Lung microvascular endothelial cell (primary cell): ENCODE measurements around the gene CAMKMT. TPM values are rescaled to one million over a fixed set of nuclear protein-coding genes. Genes with fewer than 3 reads are reported as not detected.

Source experiments
- DNase-seq, 2 donors: peaks; one replicate each; pipeline versions ENCODE4 v3.0.0 to v3.0.0-alpha.2; 2010; ENCODE audit warnings: low read depth in 2 of 2
- total RNA-seq: library from RNA; depleted of rRNA; stranded (reverse); fragments of >200 nt; gene quantifications from 2 replicates; pipeline ENCODE4 v1.2.1, GENCODE V29; 2014

Gene CAMKMT
- total RNA-seq, 1 donor from 2014 or later = 2.6 TPM

DNA sequence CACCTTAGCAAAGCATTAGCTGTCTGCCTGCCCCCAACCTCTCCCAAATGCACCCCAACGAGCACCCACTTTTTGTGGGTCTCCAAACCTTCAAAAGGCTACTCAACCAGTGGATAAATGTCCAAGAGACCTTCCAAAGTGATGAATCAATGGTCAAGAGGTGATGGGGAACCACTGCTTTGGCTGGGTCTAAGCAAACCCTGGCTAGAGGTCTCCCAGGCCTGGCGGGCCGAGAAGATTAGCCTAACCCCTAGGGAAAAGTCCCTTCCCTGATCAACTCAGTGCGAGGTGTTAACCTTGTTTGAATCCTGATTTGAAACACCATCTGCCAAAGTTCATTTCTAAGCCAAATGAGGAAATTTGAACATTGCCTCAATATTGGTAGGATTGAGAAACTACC, 435.0 kb downstream of the CAMKMT start:
- DNase-seq = no peak

DNA sequence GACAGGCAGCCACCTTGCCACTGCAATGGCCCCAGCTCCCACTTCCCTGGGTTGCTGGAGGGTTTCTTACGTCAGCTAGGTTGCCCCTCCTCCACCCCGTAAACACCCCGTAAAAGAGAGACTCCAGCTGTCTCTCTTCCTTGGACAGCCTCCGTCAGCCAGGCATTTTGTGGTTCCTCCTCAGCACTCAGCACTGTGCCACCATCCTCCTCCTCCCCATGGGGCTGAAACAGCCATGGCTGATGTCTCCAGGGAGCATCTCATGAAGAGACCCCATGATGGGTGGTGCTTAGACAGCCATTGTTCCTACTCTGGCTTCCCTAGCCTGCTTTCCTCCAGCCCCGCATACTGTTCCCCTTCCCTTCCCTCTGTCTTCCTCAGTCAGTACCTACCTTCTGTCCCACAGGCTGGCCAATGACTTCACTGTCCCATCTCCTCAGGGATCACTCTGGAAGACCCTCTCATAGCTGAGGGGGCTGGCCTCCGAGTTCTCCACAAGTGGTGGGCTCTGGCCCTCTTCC, 436.5 kb downstream of the CAMKMT start:
- no peak for DNase-seq

DNA sequence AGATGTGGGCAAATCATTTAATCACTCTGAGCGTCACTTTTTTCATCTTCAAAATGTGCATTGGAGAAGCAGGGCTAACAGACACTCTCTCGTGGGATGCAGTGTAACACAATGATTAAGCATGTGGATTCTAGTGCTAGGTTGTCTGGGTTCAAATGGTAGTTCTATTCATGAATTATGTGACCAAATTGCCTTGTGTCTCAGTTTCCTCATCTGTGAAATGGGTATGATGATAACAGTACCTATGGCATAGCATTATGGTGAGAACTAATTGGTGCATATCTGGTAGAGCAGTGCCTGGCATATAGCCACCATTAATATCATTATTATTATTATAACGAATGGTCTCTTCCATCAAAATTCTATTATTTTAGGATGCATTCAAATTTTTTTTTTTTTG, 437.4 kb downstream of the CAMKMT start:
- no peak for DNase-seq

DNA sequence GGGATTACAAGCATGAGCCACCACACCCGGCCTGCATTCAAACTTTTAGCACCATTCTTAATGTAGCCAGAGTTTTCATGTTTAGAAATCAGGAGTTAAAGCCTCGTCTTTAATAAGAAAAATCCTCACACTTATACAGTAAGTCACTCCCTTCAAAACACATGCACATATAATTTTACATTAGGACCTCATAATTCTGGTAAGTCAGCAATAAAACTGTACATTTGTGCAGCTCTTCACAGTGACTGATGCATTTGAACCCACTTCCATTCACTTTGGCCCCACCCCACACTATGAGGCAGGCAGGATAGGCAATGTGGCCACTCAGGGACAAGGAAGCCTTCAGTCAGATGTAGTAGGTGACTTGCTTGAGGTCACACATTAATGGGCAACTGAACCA, 438.0 kb downstream of the CAMKMT start:
- DNase-seq = no peak

DNA sequence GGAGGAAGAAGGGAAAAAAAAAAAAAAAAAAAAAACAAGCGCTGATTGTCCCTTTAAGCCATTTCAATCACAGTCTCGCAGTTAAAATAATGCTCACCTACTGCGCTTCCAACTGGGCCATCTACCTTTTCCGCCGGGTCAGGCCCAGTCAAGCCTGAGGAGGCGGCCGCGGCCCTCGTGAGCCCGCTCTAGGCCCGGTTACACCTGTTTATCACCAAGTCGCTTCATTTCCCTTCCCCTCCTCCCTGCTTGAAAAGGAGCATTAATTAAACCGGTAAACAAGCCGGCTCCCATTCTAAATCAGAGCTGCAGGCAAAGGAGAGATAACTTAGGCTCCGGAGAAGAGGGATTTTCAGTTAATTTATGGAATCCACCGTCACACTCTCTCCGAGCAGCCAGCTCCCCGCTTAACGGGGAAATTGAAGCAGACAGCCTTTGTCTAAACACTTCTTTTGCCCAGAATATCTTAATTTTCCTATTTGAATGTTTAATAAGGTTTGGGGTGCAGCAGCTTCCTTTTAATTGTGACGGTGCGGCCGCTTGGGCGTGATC, 439.6 kb downstream of the CAMKMT start:
- no peak for DNase-seq

DNA sequence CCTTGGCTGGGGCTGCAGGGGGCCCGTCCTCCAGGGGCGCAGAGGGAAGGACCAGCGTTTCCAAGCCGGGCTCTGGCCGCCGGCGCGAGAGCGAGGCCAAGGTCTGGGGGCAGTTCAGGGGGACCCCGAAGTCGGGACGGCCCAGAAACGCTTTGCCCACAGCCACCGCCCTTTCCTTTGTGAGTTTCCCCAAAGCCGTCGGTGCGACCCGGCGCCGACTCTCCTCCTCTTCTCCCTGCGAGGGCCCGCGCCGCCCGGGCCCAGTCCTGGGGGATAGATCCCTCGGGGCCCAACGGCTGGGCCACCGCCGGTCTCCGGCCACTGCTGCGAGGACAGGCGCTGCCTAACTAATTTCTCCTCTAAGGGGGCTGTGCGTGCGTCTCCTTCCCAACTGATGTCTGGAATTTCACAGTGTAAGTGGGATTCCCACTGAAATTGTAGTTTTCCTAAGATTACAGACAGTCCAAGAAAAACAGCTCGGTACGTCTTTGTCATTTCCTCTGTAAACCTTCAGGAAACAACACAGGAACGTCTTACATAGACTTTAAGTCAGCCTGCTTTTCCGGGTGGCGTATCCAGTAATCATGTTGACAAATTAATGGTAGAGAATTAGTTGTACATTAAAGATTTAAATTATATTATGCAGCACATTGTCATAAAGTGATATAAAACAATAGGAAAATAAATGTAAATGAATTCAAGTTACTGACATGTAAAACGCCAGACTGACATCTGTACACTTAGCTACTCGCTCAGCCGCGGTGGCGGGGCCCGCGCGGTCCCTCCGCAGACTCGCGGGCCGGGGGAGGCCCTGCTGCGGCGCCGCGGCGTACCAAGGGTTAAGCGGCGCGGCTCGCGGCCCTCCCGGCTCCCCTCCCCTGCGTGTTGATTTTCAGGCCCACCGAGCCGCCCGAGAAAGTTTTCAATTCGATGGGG, 440.4 kb downstream of the CAMKMT start:
- DNase-seq = peak in 1 of 2 donors; percentile 51

DNA sequence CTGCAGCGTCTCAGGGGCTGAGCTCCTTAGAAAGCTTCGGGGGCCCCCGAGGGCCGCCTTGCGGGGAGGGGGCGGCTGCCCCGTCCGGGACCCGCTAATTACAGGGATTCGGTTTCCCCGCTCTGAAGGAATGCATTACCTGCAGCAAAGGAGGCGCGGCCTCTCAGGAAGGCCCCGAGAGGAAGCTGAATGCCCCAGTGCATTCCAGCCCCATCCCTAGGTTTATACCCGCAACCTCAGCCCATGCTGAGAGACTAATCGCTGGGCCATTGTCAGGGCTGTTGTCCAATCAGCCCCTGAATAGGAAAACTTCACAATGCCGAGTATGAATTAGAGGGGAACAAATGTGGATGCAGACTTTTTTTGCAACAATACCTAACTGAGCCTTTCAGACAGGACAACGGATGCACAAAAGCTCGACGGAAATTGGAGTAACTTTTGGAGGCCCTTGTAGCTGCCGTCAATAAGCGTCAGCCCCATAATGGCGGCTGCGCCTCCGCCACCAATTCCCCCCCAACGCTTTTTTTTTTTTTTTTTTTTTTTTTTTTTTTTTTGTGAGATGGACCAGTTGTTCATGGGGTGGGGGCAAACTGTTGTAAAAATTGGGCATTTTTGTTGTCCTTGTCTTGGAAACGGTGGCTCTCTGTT, 441.2 kb downstream of the CAMKMT start:
- no peak for DNase-seq

DNA sequence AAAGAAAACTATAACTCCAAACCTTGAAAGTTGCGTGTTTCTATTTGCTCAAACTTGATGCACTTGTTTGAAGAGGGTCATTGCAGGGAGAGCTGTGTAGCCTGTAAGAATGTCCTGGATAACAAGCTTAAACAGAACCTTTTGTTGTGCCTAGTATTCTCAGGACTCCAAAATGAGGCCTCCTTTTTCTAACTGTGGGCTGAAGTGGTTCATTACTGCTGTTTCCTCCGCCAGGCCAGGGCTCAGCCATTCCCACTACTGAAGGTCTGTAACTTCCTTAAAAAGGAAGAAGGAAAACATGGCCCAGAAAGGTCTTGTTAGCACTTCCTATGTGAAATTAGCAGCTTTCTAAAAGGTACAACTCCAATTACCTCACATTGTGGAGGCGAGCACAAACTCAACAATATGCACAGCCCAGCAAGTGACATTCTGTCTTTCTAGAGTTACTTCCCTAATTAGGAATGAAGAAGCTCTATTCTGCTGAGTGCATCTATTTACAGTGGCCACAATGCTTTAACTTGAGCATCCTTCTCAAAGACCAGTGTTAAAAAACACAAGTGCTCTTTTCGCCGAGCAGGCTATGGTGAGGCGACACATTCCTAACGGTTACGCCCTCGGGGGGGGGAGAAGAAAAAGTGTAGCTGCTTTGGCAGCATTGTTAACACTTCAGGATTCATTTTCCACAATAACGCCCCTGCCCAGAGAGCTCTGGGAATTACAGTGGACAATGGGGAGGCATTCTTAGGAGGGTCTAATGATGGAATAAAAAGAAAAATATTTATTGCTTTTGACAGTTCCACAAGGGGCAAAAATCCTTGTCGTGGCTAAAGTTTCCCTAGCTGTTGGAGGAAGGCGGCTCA, 442.9 kb downstream of the CAMKMT start:
- DNase-seq = no peak

DNA sequence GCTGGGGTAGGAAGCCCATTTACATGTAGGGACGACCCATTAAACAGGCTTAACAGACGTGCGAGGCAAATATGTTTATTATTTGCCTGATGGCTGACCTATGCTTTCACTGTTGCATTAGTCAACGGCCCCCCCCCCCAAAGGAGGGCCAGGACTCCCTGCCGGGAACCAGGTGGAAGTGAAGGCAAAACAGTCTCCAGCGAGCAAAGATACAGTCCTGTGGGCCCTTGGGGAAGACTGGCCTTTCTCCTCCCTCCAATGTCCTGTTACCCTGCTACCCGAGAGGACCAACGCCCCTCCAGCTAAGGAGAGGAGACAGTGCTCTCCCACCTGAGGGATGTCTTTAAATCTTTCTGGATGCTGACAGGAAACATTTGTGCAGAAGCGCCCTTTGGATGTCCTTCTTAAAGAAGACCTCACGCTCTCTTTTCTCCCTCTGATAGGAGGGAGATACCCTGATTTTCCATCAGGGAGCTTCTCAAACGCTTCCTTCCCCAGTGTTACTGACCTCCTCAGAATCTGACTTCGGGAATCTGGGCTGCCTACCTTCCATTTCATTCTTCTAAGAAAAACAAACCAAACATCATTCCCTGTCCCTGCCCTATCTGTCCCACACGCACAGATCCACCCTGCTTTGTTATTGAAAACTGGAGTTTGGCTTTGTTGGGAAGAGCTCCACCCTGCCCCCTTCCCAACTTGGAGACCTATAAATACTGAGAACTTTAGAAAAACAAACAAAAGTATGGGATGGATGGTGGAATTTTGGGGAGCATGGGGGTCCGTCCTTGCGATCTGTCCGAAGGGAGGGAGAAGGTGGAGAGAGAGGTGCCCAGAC, 443.9 kb downstream of the CAMKMT start:
- no peak for DNase-seq

DNA sequence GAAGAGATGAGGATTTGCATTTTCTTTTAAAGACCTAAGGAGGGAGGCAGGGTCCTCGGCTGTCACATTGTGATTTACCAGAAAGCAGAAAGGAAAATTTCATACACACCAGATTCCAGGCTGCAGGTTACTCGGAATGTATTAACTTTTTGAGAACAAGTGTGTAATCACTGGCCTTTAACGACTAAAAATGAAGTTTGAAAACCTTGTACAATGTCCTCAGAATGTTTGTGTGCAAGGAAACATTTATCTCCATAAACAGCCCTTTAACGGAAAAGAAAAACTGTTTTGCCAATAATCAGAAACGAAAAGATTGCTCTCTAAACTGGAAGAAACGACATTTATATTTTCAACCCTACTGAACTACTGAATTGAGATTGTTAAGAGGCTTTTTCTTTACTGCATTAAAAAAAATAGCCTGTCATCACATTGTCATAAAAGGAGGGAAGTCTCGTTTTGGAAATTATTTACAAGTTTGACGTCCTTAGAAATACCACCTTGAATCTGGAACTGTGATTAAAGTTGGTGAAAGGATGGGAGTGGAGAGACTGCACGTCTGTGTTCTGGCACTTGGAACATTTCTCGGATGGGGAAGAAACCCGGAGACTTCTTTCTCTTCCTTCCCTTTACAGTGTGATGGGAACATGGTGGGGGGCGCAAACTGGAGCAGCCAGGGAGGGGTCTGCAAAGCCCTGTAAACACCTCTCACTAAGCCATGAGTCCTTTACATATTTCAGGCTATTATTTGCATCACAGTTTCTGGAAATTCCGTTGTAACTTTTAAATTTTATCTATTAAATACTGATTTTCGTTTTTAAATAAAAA, 445.7 kb downstream of the CAMKMT start:
- DNase-seq = no peak

DNA sequence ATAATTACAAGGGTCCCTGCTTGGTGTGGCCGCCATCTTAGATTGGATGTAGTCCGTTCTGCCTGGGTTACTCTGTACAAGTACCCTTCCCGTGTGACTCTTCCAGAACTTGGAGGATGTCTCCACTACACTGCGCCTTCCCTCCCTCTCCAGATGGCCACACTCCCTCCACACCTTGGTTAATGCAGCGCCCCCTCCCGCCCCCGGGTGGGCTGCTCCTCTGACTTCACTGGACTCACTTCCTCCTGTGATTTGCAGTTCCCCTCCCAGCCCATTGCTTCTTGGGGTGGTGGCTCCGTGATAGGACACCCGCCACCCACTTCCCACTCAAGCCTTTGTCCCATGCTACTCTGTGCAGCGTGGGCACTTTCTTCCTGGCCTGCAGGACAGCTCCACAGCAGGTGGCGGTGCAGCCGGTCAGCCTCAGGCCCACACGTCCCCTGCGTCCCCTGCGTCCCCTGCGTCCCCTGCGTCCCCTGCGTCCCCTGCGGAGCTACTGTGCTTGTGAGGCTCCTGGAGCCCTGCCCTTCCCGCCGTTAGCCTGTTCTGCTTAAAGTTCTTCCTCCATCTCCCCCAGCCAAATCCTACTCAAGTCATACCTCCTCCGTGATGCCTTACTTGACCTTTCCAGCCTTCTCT, 449.3 kb downstream of the CAMKMT start:
- DNase-seq = no peak

DNA sequence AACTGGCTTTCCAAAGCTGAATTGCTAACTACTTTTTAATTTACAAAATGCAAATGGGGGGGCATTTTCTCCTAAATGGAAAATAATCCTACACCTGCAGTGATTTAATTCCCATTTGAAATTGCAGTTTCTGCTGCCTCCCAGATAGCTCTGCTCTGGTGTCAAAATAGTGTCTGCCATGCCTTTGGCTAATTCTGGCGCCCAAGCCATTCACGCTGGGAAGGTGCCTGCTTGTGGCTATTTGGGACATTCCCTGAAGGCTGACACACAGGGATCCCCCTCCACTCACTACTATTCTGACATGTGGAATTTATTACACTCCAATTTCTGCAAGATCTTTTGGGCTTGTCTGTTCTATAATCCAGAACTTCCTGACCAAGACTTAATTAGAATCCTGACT, 451.4 kb downstream of the CAMKMT start:
- no peak for DNase-seq

DNA sequence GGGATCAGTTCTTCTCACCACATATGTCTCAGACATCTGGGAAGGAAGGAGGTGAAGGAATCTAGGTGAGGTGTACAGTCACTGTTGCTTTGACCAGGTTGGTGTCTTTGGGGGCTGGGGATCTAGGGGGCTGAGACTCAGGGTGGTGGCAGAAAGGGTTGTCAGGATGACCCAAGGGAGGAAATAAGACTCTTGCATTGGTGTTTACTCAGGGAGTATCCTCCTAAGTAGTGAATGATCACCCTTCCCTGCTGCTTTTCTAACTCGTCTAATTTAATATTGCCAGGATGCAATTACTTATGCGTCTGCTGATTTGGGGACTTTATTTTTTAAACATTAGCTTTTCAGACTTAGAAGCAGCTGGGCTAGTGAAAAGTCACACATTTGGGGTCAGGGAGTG, 451.9 kb downstream of the CAMKMT start:
- no peak for DNase-seq

DNA sequence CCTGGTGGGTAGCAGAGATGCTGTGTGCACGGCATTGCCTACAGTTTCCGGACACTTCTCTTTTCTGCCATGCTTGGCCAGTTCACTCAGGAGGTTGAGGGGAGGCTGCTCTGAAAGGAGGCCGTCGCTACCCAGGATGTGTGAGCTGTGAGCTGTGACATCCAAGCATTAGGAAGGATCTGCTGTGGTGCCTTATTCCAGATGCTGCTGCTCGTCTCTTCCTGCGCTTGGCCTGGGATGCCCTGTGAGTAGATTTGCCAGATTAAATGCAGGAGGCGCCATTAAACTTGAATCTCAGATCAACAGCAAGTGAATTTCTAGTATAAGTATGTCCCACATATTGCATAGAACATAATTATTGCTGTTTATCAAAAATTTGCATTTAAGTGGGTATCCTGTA, 455.5 kb downstream of the CAMKMT start:
- DNase-seq = no peak

DNA sequence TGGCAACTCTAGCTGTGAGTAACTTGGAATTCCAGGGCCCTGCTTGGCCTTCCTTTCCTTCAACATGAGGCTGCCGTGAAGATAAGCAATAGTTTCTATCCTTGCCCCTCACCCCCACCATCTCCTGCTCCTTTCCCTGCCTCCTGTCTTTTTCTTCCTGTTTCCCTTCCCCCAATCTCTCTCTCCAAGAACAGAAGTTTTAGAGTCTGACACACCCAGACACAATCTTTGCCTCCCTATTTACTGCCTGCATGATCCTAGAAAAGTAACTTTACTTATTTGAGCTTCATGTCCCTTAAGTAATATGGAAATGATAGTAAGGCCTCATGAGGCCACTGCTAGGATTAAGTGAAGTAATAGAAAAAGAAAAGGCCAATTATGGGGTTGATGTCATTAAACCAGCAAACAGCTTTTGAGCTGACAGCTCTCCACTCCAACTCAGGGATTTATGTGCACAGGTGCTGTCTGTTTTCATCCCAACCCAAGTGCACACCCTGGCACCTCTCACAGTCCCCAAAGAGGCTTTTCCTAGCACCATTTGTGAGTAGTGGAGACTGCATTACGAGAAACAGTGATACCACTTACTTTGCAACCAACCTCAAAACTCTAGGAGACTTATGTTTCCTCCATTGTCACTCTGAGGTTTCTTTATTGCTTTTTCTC, 456.1 kb downstream of the CAMKMT start:
- no peak for DNase-seq

DNA sequence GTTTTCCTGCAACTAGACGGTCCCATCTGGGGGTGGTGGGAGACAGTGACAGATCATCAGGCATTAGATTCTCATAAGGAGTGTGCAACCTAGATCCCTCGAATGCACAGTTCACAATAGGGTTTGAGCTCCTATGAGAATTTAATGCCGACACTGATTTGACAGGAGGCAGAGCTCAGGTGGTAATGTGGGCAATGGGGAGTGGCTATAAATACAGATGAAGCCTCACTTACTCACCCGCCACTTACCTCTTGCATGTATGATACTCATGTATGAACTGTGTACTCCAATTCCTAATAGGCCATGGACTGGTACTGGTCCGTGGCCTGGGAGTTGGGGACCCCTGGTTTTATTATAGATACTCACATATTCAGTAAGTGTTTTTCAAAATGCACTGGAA, 457.3 kb downstream of the CAMKMT start:
- DNase-seq = no peak

DNA sequence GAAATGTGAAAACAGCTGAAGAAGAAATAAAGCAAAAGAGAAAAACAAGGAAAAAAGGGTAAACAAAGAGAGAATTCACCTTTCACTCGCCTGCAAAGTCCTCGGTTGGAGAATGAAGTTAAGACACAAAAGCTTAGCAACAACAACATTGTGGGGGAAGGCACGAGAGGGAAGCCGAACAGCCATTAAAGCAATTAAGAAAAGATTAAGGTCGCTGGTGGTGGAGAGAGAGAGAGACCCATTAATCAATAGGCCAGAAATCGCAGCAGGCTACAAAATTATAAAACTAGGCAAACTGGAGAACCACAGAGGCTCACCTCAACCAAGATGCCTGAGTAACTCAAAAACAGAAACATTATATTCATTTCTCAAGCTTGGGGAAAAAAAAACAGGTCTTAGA, 459.8 kb downstream of the CAMKMT start:
- no peak for DNase-seq

DNA sequence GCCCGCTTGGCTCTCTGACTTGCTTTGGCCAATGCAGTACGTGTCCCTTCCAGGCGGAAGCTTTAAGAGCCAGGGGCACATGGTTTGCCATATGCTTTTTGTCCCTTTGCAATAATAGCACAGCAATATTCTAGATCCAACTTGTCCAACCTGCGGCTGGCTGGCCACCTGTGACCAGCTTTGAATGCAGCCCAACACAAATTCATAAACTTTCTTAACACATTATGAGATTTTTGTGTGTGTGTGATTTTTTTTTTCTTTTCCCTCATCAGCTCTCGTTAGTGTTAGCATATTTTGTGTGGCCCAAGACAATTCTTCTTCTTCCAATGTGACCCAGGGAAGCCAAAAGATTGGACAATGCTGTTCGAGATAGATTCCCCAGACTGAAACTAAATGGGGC, 460.4 kb downstream of the CAMKMT start:
- no peak for DNase-seq
